ENCODE results near the gene BCAR1. TPM values are rescaled to one million over a fixed set of nuclear protein-coding genes. Genes with fewer than 3 reads are reported as not detected.
"Not testable (repeated sequence)": the region's sequence is repeated elsewhere in the genome, so short reads cannot be mapped to it uniquely, and the experiment has no call there.

The BCAR1 gene, protein sequence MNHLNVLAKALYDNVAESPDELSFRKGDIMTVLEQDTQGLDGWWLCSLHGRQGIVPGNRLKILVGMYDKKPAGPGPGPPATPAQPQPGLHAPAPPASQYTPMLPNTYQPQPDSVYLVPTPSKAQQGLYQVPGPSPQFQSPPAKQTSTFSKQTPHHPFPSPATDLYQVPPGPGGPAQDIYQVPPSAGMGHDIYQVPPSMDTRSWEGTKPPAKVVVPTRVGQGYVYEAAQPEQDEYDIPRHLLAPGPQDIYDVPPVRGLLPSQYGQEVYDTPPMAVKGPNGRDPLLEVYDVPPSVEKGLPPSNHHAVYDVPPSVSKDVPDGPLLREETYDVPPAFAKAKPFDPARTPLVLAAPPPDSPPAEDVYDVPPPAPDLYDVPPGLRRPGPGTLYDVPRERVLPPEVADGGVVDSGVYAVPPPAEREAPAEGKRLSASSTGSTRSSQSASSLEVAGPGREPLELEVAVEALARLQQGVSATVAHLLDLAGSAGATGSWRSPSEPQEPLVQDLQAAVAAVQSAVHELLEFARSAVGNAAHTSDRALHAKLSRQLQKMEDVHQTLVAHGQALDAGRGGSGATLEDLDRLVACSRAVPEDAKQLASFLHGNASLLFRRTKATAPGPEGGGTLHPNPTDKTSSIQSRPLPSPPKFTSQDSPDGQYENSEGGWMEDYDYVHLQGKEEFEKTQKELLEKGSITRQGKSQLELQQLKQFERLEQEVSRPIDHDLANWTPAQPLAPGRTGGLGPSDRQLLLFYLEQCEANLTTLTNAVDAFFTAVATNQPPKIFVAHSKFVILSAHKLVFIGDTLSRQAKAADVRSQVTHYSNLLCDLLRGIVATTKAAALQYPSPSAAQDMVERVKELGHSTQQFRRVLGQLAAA
- 75.4 TPM for total RNA-seq
- long read RNA-seq, transcript BCAR1-212 (3 exons, 2,692 nt), result minor isoform, 49 of 441 reads
- long read RNA-seq, transcript BCAR1-201 (7 exons, 3,221 nt), result major isoform, 125 of 441 reads
- long read RNA-seq, transcript BCAR1-207 (7 exons, 3,192 nt), result minor isoform, 100 of 441 reads
- long read RNA-seq, partial matches to known transcripts, result 104 of 441 reads
- long read RNA-seq, other reads (novel, unspliced or antisense), result 60 of 441 reads

GRCh38 chr16:75251280-75252048 lies at the start of gene BCAR1:
Gene BCAR1, minus strand, starts transcription at chr16:75251624. Its CDS starts 142 bp downstream, at chr16:75251482.
- intact Hi-C loops (cut with DNase I), result no loop called here

DNA sequence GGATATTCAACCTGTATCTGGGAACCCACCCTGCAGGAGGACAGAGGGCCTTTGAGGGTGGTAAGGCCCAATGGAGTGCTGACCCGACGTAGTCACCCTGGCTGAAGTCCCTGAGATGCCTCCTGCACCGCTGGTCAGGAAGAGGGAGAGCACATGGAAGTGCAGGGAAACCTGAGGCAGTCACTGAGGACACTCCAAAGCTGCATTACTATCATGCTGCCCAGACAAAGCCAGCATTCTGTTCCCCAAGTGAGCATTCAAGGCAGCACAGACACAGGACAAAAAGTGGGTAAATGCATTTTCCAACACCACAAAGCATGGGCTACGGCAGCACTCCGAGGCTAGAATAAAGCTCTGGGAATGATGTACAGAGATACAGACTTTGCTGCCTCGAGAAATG lies 46.8 kb upstream of the BCAR1 start:
- DNase-seq (no peak), ATAC-seq (ENCODE audit: poor library complexity) (no peak)
- intact Hi-C loops (cut with DNase I), result no loop called here

More at GRCh38 chr16:75251280-75252048, at the start of gene BCAR1:
- DNase-seq (peak; percentile 94), ATAC-seq (ENCODE audit: poor library complexity) (peak; percentile 77)

GRCh38 chr16:75296606-75297005 lies 45.2 kb upstream of the BCAR1 start:
- intact Hi-C loops (cut with DNase I), result no loop called here
- ATAC-seq (ENCODE audit: poor library complexity), result peak; percentile 90
- DNase-seq, result peak; percentile 59

DNA sequence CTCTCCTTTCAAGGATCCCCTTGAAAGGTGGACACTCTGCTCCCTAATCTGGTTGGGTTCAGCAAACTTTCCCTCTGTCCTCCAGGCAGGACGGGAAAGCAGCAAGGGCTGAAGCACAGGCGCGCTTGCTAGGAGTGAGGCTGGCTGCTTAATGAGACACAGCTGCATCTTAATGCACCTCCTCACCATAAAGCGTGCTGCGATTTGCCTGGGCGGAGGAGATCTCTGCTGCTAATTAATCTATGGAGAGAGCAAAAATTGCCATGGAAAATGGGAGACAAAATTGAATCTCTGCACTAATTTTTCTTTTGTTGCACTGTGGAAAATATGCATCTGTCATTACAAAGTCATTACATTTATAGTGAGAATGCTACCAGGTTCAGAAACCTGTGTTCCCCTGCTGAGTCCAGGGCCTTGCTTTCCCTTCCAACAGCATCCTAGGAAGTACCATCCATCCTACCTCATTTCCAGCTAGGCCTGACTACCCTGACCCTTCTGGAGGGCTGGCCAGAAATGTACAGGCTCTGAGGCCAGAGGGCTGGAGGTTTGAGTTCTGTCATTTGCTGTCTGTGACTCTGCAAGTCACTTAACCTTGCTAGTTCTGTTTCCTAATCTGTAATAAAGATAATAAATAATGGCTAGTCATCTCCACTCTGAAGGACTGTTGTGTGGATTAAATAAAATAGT lies 43.5 kb upstream of the BCAR1 start:
- ATAC-seq (ENCODE audit: poor library complexity), result no peak
- no peak for DNase-seq
- intact Hi-C loops (cut with DNase I), result no loop called here

DNA sequence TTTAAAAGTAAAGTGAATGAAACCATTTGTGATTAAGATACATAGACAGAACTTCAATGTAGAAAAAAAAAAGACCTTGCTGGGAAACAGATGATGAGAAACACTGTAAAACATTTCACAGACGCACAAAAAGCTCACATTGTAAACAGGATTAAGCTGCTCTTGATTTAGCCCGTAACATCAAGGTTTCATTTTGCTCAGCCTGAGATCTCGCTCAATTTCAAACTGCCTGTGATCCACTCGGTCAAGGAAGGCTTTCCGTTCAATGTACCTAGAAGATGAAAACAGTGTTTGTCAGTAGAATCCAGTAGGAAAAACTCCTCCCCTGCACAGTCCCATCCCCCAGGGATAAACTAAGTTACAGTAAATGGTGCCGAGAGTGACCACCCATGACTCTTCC lies 42.3 kb upstream of the BCAR1 start:
- intact Hi-C loops (cut with DNase I), result no loop called here
- ATAC-seq (ENCODE audit: poor library complexity) (no peak), DNase-seq (no peak)

GRCh38 chr16:75293173-75293572 lies 41.7 kb upstream of the BCAR1 start:
- intact Hi-C loops (cut with DNase I), result no loop called here
- DNase-seq (no peak), ATAC-seq (ENCODE audit: poor library complexity) (no peak)

DNA sequence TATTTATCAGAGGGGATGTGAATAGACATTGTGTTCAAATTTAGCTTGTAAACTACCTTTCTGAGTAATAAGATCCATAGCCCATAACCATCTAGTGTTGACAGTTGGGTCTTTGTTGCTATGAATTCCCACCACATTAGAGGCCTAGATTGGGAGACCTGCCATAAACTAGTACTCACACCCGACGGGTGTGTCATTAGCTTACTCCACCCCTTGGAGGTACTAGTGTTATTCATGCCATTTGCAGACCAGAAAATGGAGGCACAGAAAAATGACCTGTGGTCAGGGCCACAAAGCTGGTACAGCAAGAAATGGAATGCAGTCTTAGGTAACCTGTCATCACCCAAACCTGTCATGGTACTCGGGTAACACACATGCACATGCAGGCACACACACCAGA lies 41.3 kb upstream of the BCAR1 start:
- ATAC-seq (ENCODE audit: poor library complexity), result no peak
- no peak for DNase-seq
- intact Hi-C loops (cut with DNase I), result no loop called here

- no peak for DNase-seq
- intact Hi-C loops (cut with DNase I), result no loop called here
- peak; percentile 73 for ATAC-seq (ENCODE audit: poor library complexity)
Measured at GRCh38 chr16:75289189-75289588, 37.8 kb upstream of the BCAR1 start.

DNA sequence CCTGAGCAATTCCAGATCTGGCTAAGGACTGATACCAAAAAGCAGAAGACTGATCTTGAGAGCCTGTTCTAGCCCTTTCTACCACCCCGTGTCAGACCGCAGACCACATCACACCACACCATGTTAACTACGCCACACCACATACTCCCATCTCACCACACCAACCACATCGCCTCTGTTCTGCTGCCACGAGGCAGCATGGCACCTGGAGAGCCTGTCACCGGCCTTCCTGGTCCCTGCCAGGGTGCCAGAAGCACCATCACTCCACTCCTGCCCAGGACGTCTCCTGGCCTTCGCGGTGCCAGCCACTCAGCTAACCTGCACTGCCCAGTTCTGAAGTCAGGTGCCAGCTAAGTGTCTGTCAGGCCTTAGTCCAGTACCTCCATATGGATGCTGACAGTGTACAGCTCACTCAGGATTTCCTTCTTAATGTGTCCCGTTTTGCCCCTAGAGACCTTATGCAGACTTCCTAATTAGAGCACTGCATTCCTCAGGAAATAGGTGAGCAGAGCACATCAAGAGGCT lies 37.2 kb upstream of the BCAR1 start:
- intact Hi-C loops (cut with DNase I), result no loop called here
- ATAC-seq (ENCODE audit: poor library complexity), result peak; percentile 58
- no peak for DNase-seq

DNA sequence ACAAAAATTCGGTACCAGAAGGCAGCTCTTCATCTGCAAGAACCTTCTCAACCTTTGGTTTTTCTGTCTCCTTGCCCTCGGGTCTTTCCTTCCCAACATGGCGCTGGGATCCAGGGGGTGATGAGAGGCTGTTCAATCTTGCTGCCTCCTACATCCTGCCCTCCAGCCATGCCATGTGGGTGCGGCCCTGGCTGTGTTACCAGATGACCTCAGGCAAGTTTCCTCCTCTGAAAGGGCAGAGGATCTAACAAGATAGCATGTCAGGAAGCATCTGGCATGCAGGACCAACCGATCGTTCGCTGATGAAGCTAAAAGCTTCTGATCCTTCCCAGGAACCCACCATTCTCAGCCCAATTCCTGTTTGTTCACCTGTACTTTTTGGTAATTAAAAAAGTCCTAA lies 36.8 kb upstream of the BCAR1 start:
- intact Hi-C loops (cut with DNase I), result no loop called here
- ATAC-seq (ENCODE audit: poor library complexity) (no peak), DNase-seq (no peak)

DNA sequence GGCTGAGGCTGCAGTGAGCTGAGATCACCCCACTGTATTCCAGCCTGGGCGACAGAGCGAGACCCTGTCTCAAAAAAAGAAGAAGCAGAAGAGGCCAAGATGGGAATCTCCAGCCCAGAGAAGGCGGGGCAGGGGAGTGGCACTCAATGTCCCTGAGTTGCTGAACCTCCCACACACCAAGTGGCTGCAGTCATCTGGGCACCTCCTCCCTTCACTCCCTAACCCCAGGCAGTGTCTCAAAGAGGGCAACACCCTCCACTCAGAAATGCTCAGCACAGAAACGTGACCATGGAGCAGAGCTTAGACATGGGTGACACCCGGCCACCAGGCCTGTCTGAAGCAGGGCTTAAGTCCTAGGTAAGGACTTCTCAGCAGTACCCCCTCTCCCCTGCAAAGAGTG lies 36.3 kb upstream of the BCAR1 start:
- ATAC-seq (ENCODE audit: poor library complexity) (no peak), DNase-seq (no peak)
- intact Hi-C loops (cut with DNase I), result no loop called here

DNA sequence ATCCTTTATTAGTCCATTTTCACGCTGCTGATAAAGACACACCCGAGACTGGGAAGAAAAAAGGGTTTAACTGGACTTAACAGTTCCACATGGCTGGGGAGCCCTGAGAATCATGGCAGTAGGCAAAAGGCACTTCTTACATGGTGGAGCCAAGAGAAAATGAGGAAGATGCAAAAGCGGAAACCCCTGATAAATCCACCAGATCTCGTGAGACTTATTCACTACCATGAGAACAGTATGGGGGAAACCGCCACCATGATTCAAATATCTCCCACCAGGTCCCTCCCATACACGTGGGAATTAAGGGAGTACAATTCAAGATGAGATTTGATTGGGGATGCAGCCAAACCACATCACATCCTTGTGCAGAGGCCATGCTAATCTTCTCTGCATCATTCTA lies 35.0 kb upstream of the BCAR1 start:
- no peak for ATAC-seq (ENCODE audit: poor library complexity)
- intact Hi-C loops (cut with DNase I), result no loop called here
- DNase-seq, result no peak

DNA sequence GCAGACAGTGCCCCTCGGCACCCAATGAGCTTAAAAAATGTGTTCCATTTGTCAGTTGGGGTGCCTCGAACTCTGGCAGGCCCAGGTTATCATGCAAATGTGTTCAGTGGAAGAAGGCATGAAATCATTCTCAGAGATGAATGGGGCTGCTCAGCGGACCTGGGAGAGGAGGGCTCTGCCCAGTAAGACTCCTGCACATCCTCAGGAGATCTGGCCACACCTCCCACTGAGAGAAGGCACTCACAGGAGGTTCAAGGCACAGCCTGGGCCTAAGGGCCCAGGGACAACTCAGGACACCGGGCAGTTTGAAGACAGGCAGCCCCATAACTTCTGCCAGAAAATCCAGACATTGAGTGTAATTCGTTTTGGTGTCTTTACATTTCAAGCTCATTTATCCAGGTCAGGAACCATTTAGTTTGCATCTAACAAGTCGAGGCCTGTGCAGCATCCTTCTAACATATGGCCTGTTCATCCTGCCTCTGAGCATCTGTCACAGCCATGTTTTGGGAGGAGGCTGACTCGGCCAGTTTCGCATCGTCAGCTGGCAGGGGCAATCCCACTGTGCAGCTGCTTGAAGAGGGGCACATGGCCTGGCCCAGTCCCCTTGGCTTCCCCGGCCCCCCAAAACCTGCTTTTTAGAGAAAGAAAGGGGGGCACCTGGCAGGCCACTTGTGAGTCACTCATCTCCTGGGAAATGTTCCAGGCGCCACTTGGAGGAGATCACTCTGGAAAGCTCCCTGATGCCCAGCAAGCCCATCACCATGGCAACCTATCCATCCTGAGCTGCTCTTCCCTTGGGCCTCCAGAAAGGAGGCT lies 31.2 kb upstream of the BCAR1 start:
- intact Hi-C loops (cut with DNase I), result no loop called here
- no peak for ATAC-seq (ENCODE audit: poor library complexity)
- no peak for DNase-seq

GRCh38 chr16:75281826-75282225 lies 30.4 kb upstream of the BCAR1 start:
- DNase-seq (no peak), ATAC-seq (ENCODE audit: poor library complexity) (no peak)
- intact Hi-C loops (cut with DNase I), result no loop called here

DNA sequence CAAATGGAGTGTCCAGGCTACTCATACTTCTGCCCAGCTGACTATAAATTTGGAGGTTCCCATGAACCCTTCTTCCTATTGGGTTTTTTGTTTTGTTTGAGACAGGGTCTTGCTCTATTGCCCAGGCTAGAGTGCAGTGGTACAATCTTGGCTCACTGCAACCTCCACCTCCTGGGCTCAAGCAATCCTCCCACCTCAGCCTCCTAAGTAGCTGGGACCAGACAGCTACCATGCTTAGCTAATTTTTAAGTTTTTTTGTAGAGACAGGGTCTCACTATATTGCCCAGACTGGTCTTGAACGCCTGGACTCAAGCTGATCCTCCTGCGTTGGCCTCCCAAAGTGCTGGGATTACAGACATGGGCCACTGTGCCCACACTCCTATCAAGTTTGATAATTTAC lies 29.6 kb upstream of the BCAR1 start:
- intact Hi-C loops (cut with DNase I); ATAC-seq (ENCODE audit: poor library complexity); DNase-seq: not testable (repeated sequence)

DNA sequence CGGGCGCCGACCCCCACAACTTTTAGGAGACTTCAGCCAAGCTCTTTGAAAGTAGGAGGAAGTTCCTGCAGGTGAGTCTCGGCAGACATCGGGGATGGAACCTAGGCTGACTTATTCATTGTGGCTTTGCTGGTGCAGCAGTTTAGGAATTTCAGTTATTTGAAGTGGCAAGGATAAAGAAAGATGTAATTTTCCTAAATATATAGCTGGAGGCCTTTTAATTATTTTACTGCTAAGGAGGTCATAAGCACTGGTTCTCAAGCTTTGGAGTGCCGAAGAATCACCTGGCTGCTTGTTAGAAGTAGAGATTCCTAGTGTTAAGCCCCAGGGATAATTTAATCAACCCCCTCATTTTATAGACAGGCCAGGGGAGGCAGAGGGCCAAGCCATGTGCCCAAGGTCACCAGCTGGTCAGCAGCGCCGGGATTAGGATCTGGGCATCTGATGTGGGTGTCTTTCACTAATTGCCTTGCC lies 28.9 kb upstream of the BCAR1 start:
- DNase-seq, result no peak
- no peak for ATAC-seq (ENCODE audit: poor library complexity)
- intact Hi-C loops (cut with DNase I), result no loop called here

DNA sequence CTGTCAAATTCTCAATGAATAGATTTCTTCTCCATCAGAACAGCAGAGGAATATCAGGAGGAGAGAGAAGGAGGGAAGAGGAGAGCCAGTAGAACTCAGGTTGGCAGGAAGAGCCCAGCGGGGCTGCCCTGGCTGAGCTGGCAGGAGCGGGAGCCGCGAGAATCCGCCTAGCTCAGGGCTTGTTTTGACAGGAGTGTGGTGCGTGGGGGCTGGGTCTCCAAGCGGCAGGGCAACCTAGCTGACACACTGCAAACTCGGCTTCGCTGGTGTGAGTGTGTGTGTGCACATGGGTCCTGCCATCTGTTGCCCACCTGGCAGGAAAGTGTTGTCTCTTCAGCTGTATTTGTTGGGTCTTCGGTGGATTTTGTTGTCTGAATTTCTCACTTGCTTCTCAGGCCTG lies 27.9 kb upstream of the BCAR1 start:
- intact Hi-C loops (cut with DNase I), result no loop called here
- ATAC-seq (ENCODE audit: poor library complexity) (peak; percentile 73), DNase-seq (no peak)

Data from Right ventricle myocardium superior (tissue), 1 donor.